Astrocyte (in vitro differentiated cells and primary cell): Measurements from ENCODE around the gene HMCN2. TPM values are rescaled to one million over a fixed set of nuclear protein-coding genes. Genes with fewer than 3 reads are reported as not detected.

Source experiments
- DNase-seq: peaks from one replicate; pipeline ENCODE4 v3.0.0-alpha.2; 2010; ENCODE audit warnings: low read depth
- FAIRE-seq: peaks from 2 replicates; lab custom pipeline; 2011; peaks lifted over from hg19 to GRCh38; lab: Jason Lieb, UNC
- H2AFZ ChIP-seq: 2 replicates; pipeline ENCODE4 v1.6.0; 2012; ENCODE audit warnings: low read depth, low read length, inconsistent platforms
- H3K27ac ChIP-seq: 2 replicates; pipeline ENCODE4 v1.5.1; 2011; ENCODE audit warnings: low read depth, low read length, inconsistent platforms
- H3K27me3 ChIP-seq: 2 replicates; pipeline ENCODE4 v1.6.0; 2011; ENCODE audit warnings: low read length, inconsistent platforms; ENCODE audit not compliant: insufficient read depth
- H3K36me3 ChIP-seq: 2 replicates; pipeline ENCODE4 v1.5.1; 2011; ENCODE audit warnings: low read length, inconsistent platforms; ENCODE audit not compliant: insufficient read depth
- H3K4me1 ChIP-seq: 2 replicates; pipeline ENCODE4 v1.5.1; 2011; ENCODE audit warnings: low read length, inconsistent platforms; ENCODE audit not compliant: insufficient read depth
- H3K4me2 ChIP-seq: 2 replicates; pipeline ENCODE4 v1.6.0; 2012; ENCODE audit warnings: low read length, inconsistent platforms
- H3K4me3 ChIP-seq: 2 replicates; pipeline ENCODE4 v1.5.1; 2011; ENCODE audit warnings: low read depth, mild to moderate bottlenecking, low read length, inconsistent platforms; ENCODE audit not compliant: insufficient read depth
- H3K79me2 ChIP-seq: 2 replicates; pipeline ENCODE4 v1.6.0; 2012; ENCODE audit warnings: mild to moderate bottlenecking, low read length, inconsistent platforms; ENCODE audit not compliant: insufficient read depth
- H3K9ac ChIP-seq: 2 replicates; pipeline ENCODE4 v1.6.0; 2012; ENCODE audit warnings: mild to moderate bottlenecking, low read length, inconsistent platforms
- H3K9me3 ChIP-seq: 2 replicates; pipeline ENCODE4 v1.5.1; 2012; ENCODE audit warnings: low read depth, mild to moderate bottlenecking, low read length, inconsistent platforms; ENCODE audit not compliant: insufficient read depth
- H4K20me1 ChIP-seq: 2 replicates; pipeline ENCODE4 v1.6.0; 2012; ENCODE audit warnings: low read length, inconsistent platforms; ENCODE audit not compliant: insufficient read depth
- H3K27ac Mint-ChIP-seq: one replicate; pipeline ENCODE4 v1.8.0; 2021; ENCODE audit warnings: mild to moderate bottlenecking, mixed read lengths; ENCODE audit not compliant: unreplicated experiment
- H3K27me3 Mint-ChIP-seq: one replicate; pipeline ENCODE4 v1.8.0; 2021; ENCODE audit warnings: low read depth, mixed read lengths; ENCODE audit not compliant: unreplicated experiment
- H3K36me3 Mint-ChIP-seq: one replicate; pipeline ENCODE4 v1.8.0; 2021; ENCODE audit warnings: low read depth, mixed read lengths; ENCODE audit not compliant: unreplicated experiment
- H3K4me1 Mint-ChIP-seq: one replicate; pipeline ENCODE4 v1.8.0; 2021; ENCODE audit warnings: low read depth, mixed read lengths; ENCODE audit not compliant: unreplicated experiment
- H3K4me3 Mint-ChIP-seq: one replicate; pipeline ENCODE4 v1.8.0; 2021; ENCODE audit warnings: mild to moderate bottlenecking, moderate library complexity, mixed read lengths; ENCODE audit not compliant: unreplicated experiment
- H3K9me3 Mint-ChIP-seq: one replicate; pipeline ENCODE4 v1.8.0; 2021; ENCODE audit warnings: mild to moderate bottlenecking, mixed read lengths; ENCODE audit not compliant: unreplicated experiment
- EZH2 ChIP-seq: IDR thresholded peaks from 2 replicates; pipeline ENCODE4 v1.6.1; 2012; ENCODE audit warnings: mild to moderate bottlenecking, low read length, inconsistent platforms; ENCODE audit not compliant: insufficient read depth
- total RNA-seq: library from RNA; stranded (reverse); gene quantifications from 2 replicates; pipeline ENCODE4 v1.2.1, GENCODE V29; 2021
- TF ChIP-seq, protein P1 (sequence below): IDR thresholded peaks from 2 replicates; pipeline ENCODE4 v1.5.1; 2011; ENCODE audit warnings: low read depth, mild to moderate bottlenecking, inconsistent platforms, low read length, moderate library complexity; ENCODE audit not compliant: insufficient read depth

Gene HMCN2
- total RNA-seq, 1 donor from 2014 or later, result 1.6 TPM

GRCh38 chr9:130285271-130285670 lies 19.7 kb downstream of the HMCN2 start:
- peaks cover 3% of the 10 kb centered on the region for H3K9me3 Mint-ChIP-seq
- FAIRE-seq, result no peak
- Histone ChIP-seq H3K79me2 (no peaks in the 10 kb centered on the region), H3K27me3 (peaks cover 30% of the 10 kb centered on the region), H3K9ac (no peak overlapping the region), H3K4me3 (no peak overlapping the region), H2AFZ (no peak overlapping the region), H3K36me3 (no peaks in the 10 kb centered on the region), H4K20me1 (no peaks in the 10 kb centered on the region), H3K9me3 (no peaks in the 10 kb centered on the region), H3K4me2 (no peak overlapping the region), H3K27ac (no peak overlapping the region), H3K4me1 (no peaks in the 10 kb centered on the region)
- no peak for DNase-seq
- peaks cover 65% of the 10 kb centered on the region for H3K27me3 Mint-ChIP-seq
- peaks cover 5% of the 10 kb centered on the region for H3K36me3 Mint-ChIP-seq
- no peak overlapping the region for H3K27ac Mint-ChIP-seq
- H3K4me3 Mint-ChIP-seq, result no peak overlapping the region
- H3K4me1 Mint-ChIP-seq, result peaks cover under 1% of the 10 kb centered on the region
- TF ChIP-seq EZH2, result no peak
- TF ChIP-seq, protein P1, sequence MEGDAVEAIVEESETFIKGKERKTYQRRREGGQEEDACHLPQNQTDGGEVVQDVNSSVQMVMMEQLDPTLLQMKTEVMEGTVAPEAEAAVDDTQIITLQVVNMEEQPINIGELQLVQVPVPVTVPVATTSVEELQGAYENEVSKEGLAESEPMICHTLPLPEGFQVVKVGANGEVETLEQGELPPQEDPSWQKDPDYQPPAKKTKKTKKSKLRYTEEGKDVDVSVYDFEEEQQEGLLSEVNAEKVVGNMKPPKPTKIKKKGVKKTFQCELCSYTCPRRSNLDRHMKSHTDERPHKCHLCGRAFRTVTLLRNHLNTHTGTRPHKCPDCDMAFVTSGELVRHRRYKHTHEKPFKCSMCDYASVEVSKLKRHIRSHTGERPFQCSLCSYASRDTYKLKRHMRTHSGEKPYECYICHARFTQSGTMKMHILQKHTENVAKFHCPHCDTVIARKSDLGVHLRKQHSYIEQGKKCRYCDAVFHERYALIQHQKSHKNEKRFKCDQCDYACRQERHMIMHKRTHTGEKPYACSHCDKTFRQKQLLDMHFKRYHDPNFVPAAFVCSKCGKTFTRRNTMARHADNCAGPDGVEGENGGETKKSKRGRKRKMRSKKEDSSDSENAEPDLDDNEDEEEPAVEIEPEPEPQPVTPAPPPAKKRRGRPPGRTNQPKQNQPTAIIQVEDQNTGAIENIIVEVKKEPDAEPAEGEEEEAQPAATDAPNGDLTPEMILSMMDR, result no peak

GRCh38 chr9:130286072-130286770 lies 20.7 kb downstream of the HMCN2 start:
- H3K9me3 Mint-ChIP-seq, result peaks cover 3% of the 10 kb centered on the region
- Histone ChIP-seq H3K4me3 (no peak overlapping the region), H3K4me2 (no peak overlapping the region), H3K27ac (no peak overlapping the region), H2AFZ (no peak overlapping the region), H3K9ac (no peak overlapping the region), H3K4me1 (no peaks in the 10 kb centered on the region), H3K79me2 (no peaks in the 10 kb centered on the region), H3K27me3 (peaks cover 33% of the 10 kb centered on the region), H3K36me3 (no peaks in the 10 kb centered on the region), H3K9me3 (no peaks in the 10 kb centered on the region), H4K20me1 (no peaks in the 10 kb centered on the region)
- FAIRE-seq (no peak), DNase-seq (no peak)
- H3K27ac Mint-ChIP-seq, result no peak overlapping the region
- peaks cover 5% of the 10 kb centered on the region for H3K36me3 Mint-ChIP-seq
- H3K4me1 Mint-ChIP-seq, result peaks cover 6% of the 10 kb centered on the region
- TF ChIP-seq, protein P1, result no peak
- no peak for TF ChIP-seq EZH2
- H3K4me3 Mint-ChIP-seq, result no peak overlapping the region
- H3K27me3 Mint-ChIP-seq, result peaks cover 66% of the 10 kb centered on the region

DNA sequence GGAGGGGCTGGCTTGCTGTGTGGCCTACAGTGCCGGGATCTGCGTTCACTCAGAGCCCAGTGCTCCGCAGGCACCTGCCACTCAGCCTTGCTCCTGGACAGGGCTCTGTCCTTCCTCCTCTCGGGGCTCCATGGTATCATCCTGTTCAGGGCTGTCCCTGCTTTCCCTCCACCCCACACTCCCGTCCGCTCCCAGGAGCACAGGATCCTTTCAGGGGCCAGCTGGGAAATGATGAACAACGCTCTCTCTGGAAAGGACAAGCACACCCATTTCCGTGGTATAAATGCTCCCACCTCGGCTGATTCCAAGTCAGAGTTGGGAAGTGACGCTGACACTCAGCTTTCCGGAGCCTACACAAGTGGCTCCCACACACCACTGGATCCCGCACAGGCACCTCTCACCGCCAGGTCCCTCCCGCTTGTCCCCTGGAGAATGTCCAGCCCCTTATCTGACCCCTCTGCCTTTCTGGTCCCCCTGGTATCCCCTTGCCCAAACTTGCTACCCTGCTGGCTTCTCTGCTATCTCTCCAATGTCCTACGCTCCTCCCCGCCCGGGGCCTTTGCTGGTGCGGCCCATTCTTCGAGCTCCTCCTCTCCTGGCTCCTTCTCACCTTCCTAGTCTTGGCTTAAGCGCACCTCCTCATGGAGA lies 21.3 kb downstream of the HMCN2 start:
- peak overlapping the region; percentile 59 for H3K27ac Mint-ChIP-seq
- DNase-seq (no peak), FAIRE-seq (no peak)
- peaks cover 6% of the 10 kb centered on the region for H3K4me1 Mint-ChIP-seq
- Histone ChIP-seq H2AFZ (no peak overlapping the region), H3K79me2 (no peaks in the 10 kb centered on the region), H3K9me3 (no peaks in the 10 kb centered on the region), H3K27me3 (peaks cover 33% of the 10 kb centered on the region), H3K36me3 (no peaks in the 10 kb centered on the region), H3K9ac (no peak overlapping the region), H3K4me3 (no peak overlapping the region), H3K4me2 (no peak overlapping the region), H3K27ac (no peak overlapping the region), H3K4me1 (no peaks in the 10 kb centered on the region), H4K20me1 (no peaks in the 10 kb centered on the region)
- peaks cover 5% of the 10 kb centered on the region for H3K36me3 Mint-ChIP-seq
- H3K9me3 Mint-ChIP-seq, result peaks cover 3% of the 10 kb centered on the region
- H3K4me3 Mint-ChIP-seq, result no peak overlapping the region
- TF ChIP-seq EZH2, result no peak
- TF ChIP-seq, protein P1, result no peak
- peaks cover 67% of the 10 kb centered on the region for H3K27me3 Mint-ChIP-seq
